H1 (cell line): ENCODE results near the gene MRPS17.

Source experiments
- EZH2 ChIP-seq: fragments of 200-600 bp; sonication (generic); IDR thresholded peaks from 2 replicates; pipeline ENCODE4 v1.7.1; 2012; ENCODE audit warnings: low read depth, mild to moderate bottlenecking, moderate library complexity, low read length, inconsistent platforms; ENCODE audit not compliant: severe bottlenecking
- HDAC6 ChIP-seq: IDR thresholded peaks from one replicate; pipeline ENCODE4 v1.7.1; 2012; ENCODE audit warnings: low read depth, mild to moderate bottlenecking, inconsistent platforms, low read length, moderate library complexity
- KDM1A ChIP-seq: fragments of 200-600, 300-600 bp; sonication (generic); IDR thresholded peaks from 2 replicates; pipeline ENCODE4 v1.7.1; 2016; ENCODE audit warnings: mild to moderate bottlenecking, low read length, borderline replicate concordance
- PHF8 ChIP-seq: fragments of 200-600 bp; sonication (generic); conservative IDR thresholded peaks from 2 replicates; pipeline ENCODE4 v1.7.1; 2012; ENCODE audit warnings: low read depth, mild to moderate bottlenecking, inconsistent platforms, low read length, moderate library complexity
- POLR2A ChIP-seq, 2 experiments: IDR thresholded peaks; 1 replicate in 1 of 2; 2 replicates in 1 of 2; pipeline ENCODE4 v1.6.1; 2011; ENCODE audit warnings: low read depth in 2 of 2, low read length in 2 of 2, mild to moderate bottlenecking in 2 of 2; ENCODE audit errors: control extremely low read depth in 1 of 2
- POLR2AphosphoS5 ChIP-seq: IDR thresholded peaks from 2 replicates; pipeline ENCODE4 v1.6.1; 2011; ENCODE audit warnings: low read depth, low read length
- RFX5 ChIP-seq: IDR thresholded peaks from 2 replicates; pipeline ENCODE4 v1.6.1; 2011; ENCODE audit warnings: low read depth, low read length, improper control_type of control experiment, borderline replicate concordance
- RNF2 ChIP-seq: fragments of 200-900, 300-1000 bp; sonication (generic); IDR thresholded peaks from 2 replicates; pipeline ENCODE4 v1.7.1; 2016; ENCODE audit warnings: borderline replicate concordance, low read depth, mild to moderate bottlenecking, antibody characterized with exemption, low read length; ENCODE audit not compliant: poor library complexity, severe bottlenecking; ENCODE audit errors: missing control alignments
- SIN3A ChIP-seq, 2 experiments: IDR thresholded peaks in 1 of 2; conservative IDR thresholded peaks in 1 of 2; 2 replicates each; pipeline ENCODE4 v1.6.1; 2011 to 2012; ENCODE audit warnings: low read length in 2 of 2, improper control_type of control experiment in 1 of 2, low read depth in 1 of 2, mild to moderate bottlenecking in 1 of 2
- TAF1 ChIP-seq: IDR thresholded peaks from 2 replicates; pipeline ENCODE4 v1.6.1; 2011; ENCODE audit warnings: mild to moderate bottlenecking, low read depth, low read length
- TBP ChIP-seq: IDR thresholded peaks from 2 replicates; pipeline ENCODE4 v1.6.1; 2011; ENCODE audit warnings: low read depth, low read length, improper control_type of control experiment
- TF ChIP-seq, protein P1 (sequence below), 3 experiments: IDR thresholded peaks; 1 replicate in 2 of 3; 2 replicates in 1 of 3; pipeline versions ENCODE4 v1.5.1 to v1.6.1; 2011; ENCODE audit warnings: low read length in 3 of 3, mild to moderate bottlenecking in 3 of 3, inconsistent platforms in 2 of 3, low read depth in 1 of 3, moderate library complexity in 1 of 3; ENCODE audit not compliant: insufficient read depth in 1 of 3; ENCODE audit errors: control extremely low read depth in 1 of 3
- TF ChIP-seq, protein P2 (sequence below): IDR thresholded peaks from 2 replicates; pipeline ENCODE4 v1.6.1; 2011; ENCODE audit warnings: low read length, improper control_type of control experiment

DNA sequence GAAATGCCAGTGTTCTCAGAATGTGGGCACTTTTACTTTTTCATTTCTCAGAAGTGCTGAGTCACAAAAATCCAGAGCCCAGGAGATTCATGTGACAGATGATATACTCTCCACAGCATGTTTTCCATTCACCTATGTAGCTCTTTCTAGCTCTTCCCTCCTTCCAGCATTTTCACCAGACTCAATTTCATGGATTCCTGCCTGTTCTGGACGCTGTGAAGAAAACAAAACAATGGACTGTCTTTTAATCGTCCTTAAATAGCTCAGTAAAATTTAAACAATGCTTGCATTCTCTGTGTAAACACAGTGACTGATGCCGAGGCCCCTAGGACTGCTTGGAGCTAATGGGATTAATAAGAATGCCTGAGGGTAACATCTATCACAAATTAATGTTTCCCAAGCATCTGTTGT, 38.9 kb upstream of the MRPS17 start:
- TF ChIP-seq PHF8 = no peak
- no peak for TF ChIP-seq POLR2AphosphoS5
- TF ChIP-seq POLR2A (IDR thresholded peaks at IDR 0.05; ENCODE audit: control extremely low read depth in 1 of 2, low read depth in 2 of 2, low read length in 2 of 2) = no peak
- TF ChIP-seq, protein P1, sequence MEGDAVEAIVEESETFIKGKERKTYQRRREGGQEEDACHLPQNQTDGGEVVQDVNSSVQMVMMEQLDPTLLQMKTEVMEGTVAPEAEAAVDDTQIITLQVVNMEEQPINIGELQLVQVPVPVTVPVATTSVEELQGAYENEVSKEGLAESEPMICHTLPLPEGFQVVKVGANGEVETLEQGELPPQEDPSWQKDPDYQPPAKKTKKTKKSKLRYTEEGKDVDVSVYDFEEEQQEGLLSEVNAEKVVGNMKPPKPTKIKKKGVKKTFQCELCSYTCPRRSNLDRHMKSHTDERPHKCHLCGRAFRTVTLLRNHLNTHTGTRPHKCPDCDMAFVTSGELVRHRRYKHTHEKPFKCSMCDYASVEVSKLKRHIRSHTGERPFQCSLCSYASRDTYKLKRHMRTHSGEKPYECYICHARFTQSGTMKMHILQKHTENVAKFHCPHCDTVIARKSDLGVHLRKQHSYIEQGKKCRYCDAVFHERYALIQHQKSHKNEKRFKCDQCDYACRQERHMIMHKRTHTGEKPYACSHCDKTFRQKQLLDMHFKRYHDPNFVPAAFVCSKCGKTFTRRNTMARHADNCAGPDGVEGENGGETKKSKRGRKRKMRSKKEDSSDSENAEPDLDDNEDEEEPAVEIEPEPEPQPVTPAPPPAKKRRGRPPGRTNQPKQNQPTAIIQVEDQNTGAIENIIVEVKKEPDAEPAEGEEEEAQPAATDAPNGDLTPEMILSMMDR (IDR thresholded peaks at IDR 0.05; ENCODE audit: control extremely low read depth in 1 of 3, insufficient read depth in 1 of 3, low read depth in 1 of 3, low read length in 3 of 3) = no peak
- no peak for TF ChIP-seq RFX5
- no peak for TF ChIP-seq HDAC6
- TF ChIP-seq TAF1 = no peak
- TF ChIP-seq, protein P2, sequence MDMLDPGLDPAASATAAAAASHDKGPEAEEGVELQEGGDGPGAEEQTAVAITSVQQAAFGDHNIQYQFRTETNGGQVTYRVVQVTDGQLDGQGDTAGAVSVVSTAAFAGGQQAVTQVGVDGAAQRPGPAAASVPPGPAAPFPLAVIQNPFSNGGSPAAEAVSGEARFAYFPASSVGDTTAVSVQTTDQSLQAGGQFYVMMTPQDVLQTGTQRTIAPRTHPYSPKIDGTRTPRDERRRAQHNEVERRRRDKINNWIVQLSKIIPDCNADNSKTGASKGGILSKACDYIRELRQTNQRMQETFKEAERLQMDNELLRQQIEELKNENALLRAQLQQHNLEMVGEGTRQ = no peak
- no peak for TF ChIP-seq SIN3A (conservative IDR thresholded peaks at IDR 0.05 in 1 of 2, IDR thresholded peaks at IDR 0.05 in 1 of 2; ENCODE audit: low read depth in 1 of 2, low read length in 2 of 2)
- TF ChIP-seq RNF2 = no peak
- no peak for TF ChIP-seq KDM1A
- no peak for TF ChIP-seq TBP
- no peak for TF ChIP-seq EZH2
